AG10803 (cell line): ENCODE results near the gene GPRC5D.

Source experiments
- DNase-seq: peaks from one replicate; pipeline ENCODE4 v3.0.0; 2010; ENCODE audit warnings: low read depth
- H3K4me3 ChIP-seq: 2 replicates; pipeline ENCODE4 v1.5.1; 2011; ENCODE audit warnings: mild to moderate bottlenecking, low read length, control low read depth
- TF ChIP-seq, protein P1 (sequence below): conservative IDR thresholded peaks from 2 replicates; pipeline ENCODE4 v1.5.1; 2011; ENCODE audit warnings: mild to moderate bottlenecking, low read length, control low read depth, inconsistent platforms

Gene GPRC5D

DNA sequence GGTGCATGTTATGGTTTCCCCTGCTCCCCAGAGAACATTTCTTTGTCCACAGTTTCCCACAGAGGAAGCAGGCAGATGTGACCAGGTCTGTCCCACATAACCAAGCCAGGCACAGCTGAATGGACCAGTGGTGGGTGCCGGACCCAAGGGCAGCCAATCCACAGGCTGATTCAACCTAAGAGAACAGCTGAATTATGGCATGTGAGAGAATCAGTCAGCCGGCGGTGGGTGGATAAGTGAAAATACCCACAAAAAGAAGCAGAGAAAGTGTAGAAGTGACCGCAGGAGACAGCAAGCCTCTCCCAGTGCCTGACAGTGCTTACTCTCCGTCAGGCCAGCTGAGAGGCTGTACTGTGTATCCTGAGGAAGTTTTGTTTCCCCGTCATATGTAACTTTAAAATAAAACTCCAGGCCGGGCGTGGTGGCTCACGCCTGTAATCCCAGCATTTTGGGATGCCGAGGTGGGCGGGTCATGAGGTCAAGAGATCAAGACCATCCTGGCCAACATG, 14.9 kb downstream of the GPRC5D start:
- TF ChIP-seq, protein P1, sequence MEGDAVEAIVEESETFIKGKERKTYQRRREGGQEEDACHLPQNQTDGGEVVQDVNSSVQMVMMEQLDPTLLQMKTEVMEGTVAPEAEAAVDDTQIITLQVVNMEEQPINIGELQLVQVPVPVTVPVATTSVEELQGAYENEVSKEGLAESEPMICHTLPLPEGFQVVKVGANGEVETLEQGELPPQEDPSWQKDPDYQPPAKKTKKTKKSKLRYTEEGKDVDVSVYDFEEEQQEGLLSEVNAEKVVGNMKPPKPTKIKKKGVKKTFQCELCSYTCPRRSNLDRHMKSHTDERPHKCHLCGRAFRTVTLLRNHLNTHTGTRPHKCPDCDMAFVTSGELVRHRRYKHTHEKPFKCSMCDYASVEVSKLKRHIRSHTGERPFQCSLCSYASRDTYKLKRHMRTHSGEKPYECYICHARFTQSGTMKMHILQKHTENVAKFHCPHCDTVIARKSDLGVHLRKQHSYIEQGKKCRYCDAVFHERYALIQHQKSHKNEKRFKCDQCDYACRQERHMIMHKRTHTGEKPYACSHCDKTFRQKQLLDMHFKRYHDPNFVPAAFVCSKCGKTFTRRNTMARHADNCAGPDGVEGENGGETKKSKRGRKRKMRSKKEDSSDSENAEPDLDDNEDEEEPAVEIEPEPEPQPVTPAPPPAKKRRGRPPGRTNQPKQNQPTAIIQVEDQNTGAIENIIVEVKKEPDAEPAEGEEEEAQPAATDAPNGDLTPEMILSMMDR: no peak
- no peak overlapping the region for H3K4me3 ChIP-seq
- DNase-seq: no peak

DNA sequence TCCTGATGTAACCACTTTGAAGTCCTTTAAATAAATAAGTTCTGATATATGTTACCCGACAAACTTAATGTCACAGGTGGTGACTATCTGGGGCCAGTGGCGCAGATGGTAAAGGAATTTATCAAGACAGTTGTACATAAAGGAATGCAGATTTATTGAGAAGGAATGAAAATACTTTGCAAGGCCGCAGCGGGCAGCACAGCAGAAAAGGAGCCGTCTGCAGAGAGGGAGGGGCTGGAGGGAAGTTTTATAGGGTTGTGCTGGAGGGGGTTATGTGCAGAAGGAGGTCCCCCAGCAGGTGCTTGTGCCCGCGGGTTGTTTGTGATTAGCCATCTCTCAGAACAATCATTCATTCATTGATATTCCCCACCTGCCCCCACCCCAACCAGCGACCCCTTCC, 17.4 kb downstream of the GPRC5D start:
- no peak for DNase-seq
- no peak overlapping the region for H3K4me3 ChIP-seq
- TF ChIP-seq, protein P1: no peak

DNA sequence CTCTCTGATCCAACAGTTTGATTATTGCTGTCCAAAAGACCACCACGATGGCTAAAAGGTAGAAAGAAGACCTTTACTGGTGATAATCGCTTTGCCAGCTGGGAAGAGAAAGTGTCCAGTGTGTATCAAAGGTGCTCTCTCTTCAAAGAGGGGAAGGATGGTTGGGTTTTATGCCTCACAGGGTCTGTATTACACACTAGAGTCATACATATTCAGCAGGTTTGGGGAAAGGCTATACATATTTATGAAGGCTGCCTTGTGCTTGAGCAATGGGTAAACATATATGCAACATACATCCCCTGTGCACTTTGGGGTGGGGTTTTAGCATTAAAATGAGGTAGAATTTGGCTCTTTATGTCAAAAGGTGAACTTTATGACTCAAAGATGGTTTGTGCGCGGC, 18.2 kb downstream of the GPRC5D start:
- TF ChIP-seq, protein P1: no peak
- no peak overlapping the region for H3K4me3 ChIP-seq
- DNase-seq: no peak

DNA sequence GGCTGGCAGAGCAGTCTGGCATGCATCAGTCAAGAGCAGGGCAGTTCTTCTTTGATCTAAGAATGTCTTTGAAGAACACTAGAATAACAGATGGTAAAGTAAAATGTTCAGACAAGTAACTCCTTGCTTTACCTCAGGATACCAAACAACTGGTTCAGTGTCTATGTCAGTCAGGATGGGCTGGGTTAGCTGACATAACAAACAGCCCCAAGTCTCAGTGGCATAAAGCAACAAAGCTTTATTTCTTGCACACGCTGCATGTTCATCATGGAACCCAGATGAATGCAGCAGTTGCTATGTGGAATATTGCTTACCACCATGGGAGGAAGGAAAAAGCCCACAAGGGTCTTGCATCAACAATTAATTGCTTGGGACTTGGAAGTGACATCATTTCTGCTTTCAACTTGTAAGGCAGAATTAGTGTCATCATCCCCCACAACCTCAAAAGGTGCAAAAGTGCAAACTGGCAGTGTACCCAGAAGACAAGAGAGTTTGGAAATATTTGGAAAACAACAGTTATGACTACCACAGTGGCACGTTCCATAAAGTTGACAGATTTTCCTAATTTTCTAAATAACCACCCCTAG, 21.2 kb downstream of the GPRC5D start:
- peak; percentile 45 for DNase-seq
- no peak overlapping the region for H3K4me3 ChIP-seq
- TF ChIP-seq, protein P1: no peak

DNA sequence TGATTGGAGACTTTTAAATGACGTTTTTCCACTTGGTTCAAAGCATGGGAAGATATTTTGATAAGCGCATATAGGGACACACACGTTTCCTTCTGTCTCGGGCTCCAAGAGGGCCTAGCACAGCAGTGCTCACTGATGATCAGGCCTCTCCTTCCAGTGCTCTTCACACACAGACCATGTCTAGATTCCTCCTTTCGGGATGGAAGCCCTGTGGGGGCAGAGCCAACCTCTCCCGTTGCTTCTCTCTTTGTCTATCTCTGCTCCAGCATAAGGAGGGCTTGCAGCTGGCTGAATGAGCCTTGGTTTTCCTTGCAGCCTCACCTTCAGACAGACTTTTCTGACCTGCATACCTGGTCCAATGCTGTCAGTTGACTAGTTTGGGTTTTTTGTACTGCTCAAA, 22.3 kb downstream of the GPRC5D start:
- TF ChIP-seq, protein P1: no peak
- no peak for DNase-seq
- H3K4me3 ChIP-seq: no peak overlapping the region

DNA sequence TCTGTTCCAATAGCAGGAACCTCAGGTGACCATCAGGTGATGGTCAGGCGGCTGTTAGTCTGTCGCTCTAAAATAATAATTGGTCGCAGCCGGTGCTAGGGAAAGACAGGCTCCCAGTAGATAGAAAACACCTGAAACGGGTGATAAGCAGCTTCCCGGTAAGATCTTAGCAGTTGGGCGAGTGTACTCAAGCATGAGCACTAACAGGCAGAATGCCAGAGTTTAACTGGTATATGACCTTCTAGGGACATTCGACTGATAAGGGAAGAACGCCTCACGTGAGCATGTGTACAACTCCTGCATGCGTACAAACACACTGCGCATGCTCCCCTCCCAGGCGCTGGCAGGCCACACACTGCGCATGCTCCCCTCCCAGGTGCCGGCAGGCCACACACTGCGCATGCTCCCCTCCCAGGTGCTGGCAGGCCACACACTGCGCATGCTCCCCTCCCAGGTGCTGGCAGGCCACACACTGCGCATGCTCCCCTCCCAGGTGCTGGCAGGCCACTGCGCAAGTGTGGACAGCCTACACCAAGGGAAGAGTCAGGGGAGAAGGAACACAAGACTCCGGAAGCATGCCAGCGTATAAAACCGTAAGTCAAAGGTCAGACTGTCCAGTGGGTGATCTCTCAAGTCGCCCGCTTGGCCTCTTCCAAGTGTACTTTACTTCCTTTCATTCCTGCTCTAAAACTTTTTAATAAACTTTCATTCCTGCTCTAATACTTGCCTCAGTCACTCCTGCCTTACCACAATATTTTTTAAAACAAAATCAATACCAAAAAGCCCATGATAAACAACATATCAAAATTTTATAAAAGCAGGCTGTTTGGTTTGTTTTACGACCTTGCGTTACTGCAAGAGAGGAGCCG, 24.5 kb downstream of the GPRC5D start:
- peak; percentile 41 for DNase-seq
- TF ChIP-seq, protein P1: no peak
- peak overlapping the region; percentile 56 for H3K4me3 ChIP-seq
